HCT116 (cell line): ENCODE measurements around the gene GRIK4. TPM values are rescaled to one million over a fixed set of nuclear protein-coding genes. Genes with fewer than 3 reads are reported as not detected.

Experiments
- ATAC-seq: fragments of 200-7000 bp; cut with Tn5 transposase; 2 replicates; pipeline ENCODE4 v1.9.1; 2020; ENCODE audit warnings: mild to moderate bottlenecking, moderate library complexity
- BruUV-seq: library from RNA; stranded (reverse); fragments of 400-500 nt; replicated peaks from 2 replicates; lab custom pipeline; 2021; lab: Mats Ljungman, UMichigan
- CTCF ChIA-PET: fragments of 300-600 bp; sonication (Branson Sonifier 250); formaldehyde crosslinking; loops from one replicate; lab custom pipeline; 2021; ENCODE audit warnings: antibody characterized with exemption; lab: Charles Lee
- POLR2A ChIA-PET: fragments of 300-600, 350-600 bp; sonication (Branson Sonifier 250); formaldehyde crosslinking; loops from one replicate; lab custom pipeline; 2021; ENCODE audit warnings: antibody characterized with exemption; lab: Charles Lee
- RAD21 ChIA-PET, 2 experiments: fragments of 300-600 bp; sonication (Branson Sonifier 250); formaldehyde crosslinking; loops; one replicate each; lab custom pipeline; 2023; ENCODE audit warnings: low total read pairs in 2 of 2; ENCODE audit not compliant: uncharacterized antibody in 2 of 2, unreplicated experiment in 2 of 2, low non-redundant PET in 1 of 2; lab: Charles Lee
- DNase-seq: peaks from one replicate; pipeline ENCODE4 v3.0.0-alpha.2; 2010; ENCODE audit warnings: low read depth, low spot score
- H2AFZ ChIP-seq: fragments of 200-600 bp; shearing (Covaris generic), sonication (generic); 2 replicates; pipeline ENCODE4 v1.6.1; 2017; ENCODE audit warnings: low read depth, mixed run types, mixed read lengths, antibody characterized with exemption, low read length; ENCODE audit not compliant: poor library complexity, severe bottlenecking
- H3K27ac ChIP-seq: 2 replicates; pipeline ENCODE4 v1.5.1; 2012; ENCODE audit warnings: low read depth, low read length
- H3K27me3 ChIP-seq: fragments of 200-600 bp; sonication (generic); 2 replicates; pipeline ENCODE4 v1.6.1; 2016; ENCODE audit warnings: mixed run types, low read length, mixed read lengths; ENCODE audit not compliant: insufficient read depth
- H3K36me3 ChIP-seq, 2 experiments: fragments of 200-500 bp in 1 of 2; fragments of 200-600 bp in 1 of 2; sonication (Bioruptor generic) in 1 of 2; sonication (generic) in 1 of 2; 2 replicates each; pipeline versions ENCODE4 v1.5.1 to v1.6.1; 2014 to 2016; ENCODE audit warnings: low read length in 2 of 2, inconsistent platforms in 1 of 2, mixed read lengths in 1 of 2, mixed run types in 1 of 2; ENCODE audit not compliant: insufficient read depth in 2 of 2, control insufficient read depth in 1 of 2
- H3K4me1 ChIP-seq, 2 experiments: fragments of 200-600 bp in 1 of 2; sonication (generic) in 1 of 2; 2 replicates each; pipeline versions ENCODE4 v1.5.1 to v1.6.1; 2012 to 2017; ENCODE audit warnings: low read length in 2 of 2, inconsistent platforms in 1 of 2, mild to moderate bottlenecking in 1 of 2, mixed read lengths in 1 of 2, mixed run types in 1 of 2, moderate library complexity in 1 of 2; ENCODE audit not compliant: insufficient read depth in 2 of 2, control insufficient read depth in 1 of 2
- H3K4me2 ChIP-seq: fragments of 200-600 bp; sonication (generic); 2 replicates; pipeline ENCODE4 v1.6.1; 2017; ENCODE audit warnings: mixed run types, low read length, mixed read lengths
- H3K4me3 ChIP-seq, 2 experiments: fragments of 200-600 bp in 1 of 2; sonication (generic) in 1 of 2; replicated peaks in 1 of 2; 2 replicates each; pipeline ENCODE4 v1.5.1; 2011 to 2016; ENCODE audit warnings: low read length in 2 of 2, control low read depth in 1 of 2, low read depth in 1 of 2, mild to moderate bottlenecking in 1 of 2, mixed read lengths in 1 of 2, mixed run types in 1 of 2
- H3K79me2 ChIP-seq: fragments of 200-600 bp; sonication (generic); 2 replicates; pipeline ENCODE4 v1.6.1; 2017; ENCODE audit warnings: mild to moderate bottlenecking, mixed run types, low read length, moderate library complexity, mixed read lengths; ENCODE audit not compliant: insufficient read depth
- H3K9ac ChIP-seq: fragments of 200-600 bp; sonication (generic); 2 replicates; pipeline ENCODE4 v1.6.1; 2016; ENCODE audit warnings: low read length, mixed read lengths
- H3K9me2 ChIP-seq: fragments of 200-600 bp; sonication (generic), shearing (Covaris generic); 2 replicates; pipeline ENCODE4 v1.6.1; 2017; ENCODE audit warnings: mixed run types, mild to moderate bottlenecking, moderate library complexity; ENCODE audit not compliant: insufficient read depth
- H3K9me3 ChIP-seq, 2 experiments: fragments of 200-500 bp in 1 of 2; fragments of 200-600 bp in 1 of 2; sonication (Bioruptor generic) in 1 of 2; sonication (generic) in 1 of 2; 2 replicates each; pipeline ENCODE4 v1.6.1; 2014 to 2017; ENCODE audit warnings: low read length in 2 of 2, mixed read lengths in 2 of 2, inconsistent platforms in 1 of 2, low read depth in 1 of 2, mild to moderate bottlenecking in 1 of 2, mixed run types in 1 of 2, moderate library complexity in 1 of 2; ENCODE audit not compliant: control insufficient read depth in 1 of 2, insufficient read depth in 1 of 2
- H4K20me1 ChIP-seq: fragments of 200-600 bp; sonication (generic), shearing (Covaris generic); 2 replicates; pipeline ENCODE4 v1.6.1; 2017; ENCODE audit warnings: mixed run types, mild to moderate bottlenecking, moderate library complexity; ENCODE audit not compliant: insufficient read depth
- EZH2 ChIP-seq: fragments of 200-600 bp; sonication (generic); IDR thresholded peaks from 2 replicates; pipeline ENCODE4 v1.6.1; 2017; ENCODE audit warnings: antibody characterized with exemption, mixed run types
- EZH2phosphoT487 ChIP-seq: fragments of 200-600 bp; IDR thresholded peaks from 2 replicates; pipeline ENCODE4 v1.6.1; 2018; ENCODE audit warnings: antibody characterized with exemption, borderline replicate concordance
- ZFX ChIP-seq: fragments of 450-650 bp; IDR thresholded peaks from 2 replicates; pipeline ENCODE4 v1.6.1; 2017
- intact Hi-C: fragments of 100-400 bp; cut with micrococcal nuclease; formaldehyde crosslinking; loops from 2 replicates; pipeline ENCODE4 v1.10.0; 2022
- total RNA-seq: library from RNA; stranded (reverse); gene quantifications from one replicate; pipeline ENCODE4 v1.2.1, GENCODE V29; 2021; ENCODE audit not compliant: unreplicated experiment

GRIK4 gene
- total RNA-seq, 1 experiment from 2014 or later = 0.52 TPM

DNA sequence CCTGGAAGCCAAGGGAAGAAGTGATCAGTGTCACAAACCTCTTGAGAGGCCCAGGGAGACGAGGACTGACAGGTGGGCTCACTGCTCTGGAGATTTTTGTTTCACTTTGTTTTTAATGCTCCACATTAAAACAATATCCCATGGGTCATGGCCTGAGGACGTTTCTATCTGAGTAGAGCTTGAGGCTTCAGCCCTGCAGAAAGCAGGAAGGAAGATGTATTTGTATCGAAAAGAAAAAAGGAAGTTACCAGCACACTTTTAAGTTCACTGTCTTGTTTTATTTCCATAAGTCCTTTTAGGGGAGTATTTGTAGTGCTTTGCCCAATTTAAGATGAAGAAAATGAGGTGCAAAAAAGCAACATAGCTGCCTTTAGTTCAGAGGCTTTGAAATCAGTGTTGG is 191.1 kb downstream of the GRIK4 start:
- Histone ChIP-seq H3K9ac (no peak overlapping the region), H3K9me2 (no peaks in the 10 kb centered on the region), H3K9me3 (peaks cover 6 to 12% of the 10 kb centered on the region in 2 experiments; a peak in 1 of 4 replicates), H3K36me3 (no peaks in the 10 kb centered on the region), H4K20me1 (no peaks in the 10 kb centered on the region), H3K4me2 (no peak overlapping the region), H3K27me3 (0 out of 2 replicates have a peak, but pooled peaks cover 3% of the 10 kb centered on the region), H3K4me3 (no peak overlapping the region), H3K27ac (no peak overlapping the region), H2AFZ (no peak overlapping the region), H3K79me2 (no peaks in the 10 kb centered on the region), H3K4me1 (no peaks in the 10 kb centered on the region)
- no TSS peak for BruUV-seq
- ATAC-seq (no peak), DNase-seq (no peak)
- ChIA-PET RAD21 (no interaction called here), POLR2A (no interaction called here), CTCF (no interaction called here)
- no peak for TF ChIP-seq EZH2phosphoT487
- intact Hi-C loops = no loop called here

DNA sequence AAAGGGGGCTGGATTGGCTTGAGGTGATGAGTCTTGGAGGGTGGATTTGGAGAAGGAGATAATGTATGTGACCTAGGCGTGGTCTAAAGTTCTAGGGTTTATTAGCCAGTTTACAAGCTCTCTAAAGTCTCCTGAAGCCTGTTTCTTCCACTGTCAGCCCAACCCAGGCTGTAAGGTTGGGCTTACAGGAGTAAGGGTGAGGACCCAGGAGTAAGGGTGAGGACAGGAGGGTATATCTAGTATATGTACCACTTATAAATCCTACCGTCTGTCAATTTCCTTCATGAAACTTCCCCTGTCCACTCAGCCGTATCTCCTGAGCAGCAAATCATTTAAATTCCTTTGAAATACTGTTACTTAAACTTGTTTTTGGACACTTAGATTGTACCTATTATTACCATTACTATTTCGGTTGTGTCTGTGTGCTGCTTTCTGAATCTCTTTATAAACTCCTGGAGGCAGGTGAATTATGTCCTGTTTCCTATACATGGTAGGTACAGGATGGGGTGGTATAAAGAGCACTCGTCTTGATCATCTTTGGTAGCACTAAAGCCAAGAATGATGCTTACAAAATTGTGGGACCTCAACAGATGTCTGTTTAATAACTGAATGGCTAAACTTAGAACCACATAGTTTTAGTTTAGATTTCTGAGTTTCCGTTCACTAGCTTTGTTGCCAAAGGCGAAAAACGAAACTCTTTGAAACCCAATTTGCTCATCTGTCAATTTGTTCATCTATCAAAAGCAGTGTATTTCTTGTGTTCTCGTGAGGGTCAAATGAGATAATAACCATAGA is 192.0 kb downstream of the GRIK4 start:
- H3K4me3 ChIP-seq = no peak overlapping the region
- H3K4me2 ChIP-seq = no peak overlapping the region
- ChIA-PET CTCF (interaction anchor here (1.3 kb wide), 1 partner anchor 19 kb away, joined by 3 read pairs; no protein-coding TSS in a partner anchor), POLR2A (no interaction called here), RAD21 (no interaction called here)
- DNase-seq (no peak), ATAC-seq (no peak)
- H3K36me3 ChIP-seq = no peaks in the 10 kb centered on the region
- no peak overlapping the region for H2AFZ ChIP-seq
- H3K4me1 ChIP-seq = no peaks in the 10 kb centered on the region
- peaks cover 3% of the 10 kb centered on the region; the same call in 1 of the 2 replicates for H3K27me3 ChIP-seq
- no peak overlapping the region for H3K27ac ChIP-seq
- H3K9ac ChIP-seq = no peak overlapping the region
- H3K9me2 ChIP-seq = no peaks in the 10 kb centered on the region
- H4K20me1 ChIP-seq = no peaks in the 10 kb centered on the region
- H3K79me2 ChIP-seq = no peaks in the 10 kb centered on the region
- intact Hi-C loops = no loop called here
- peaks cover 6 to 15% of the 10 kb centered on the region in 2 experiments; a peak in 1 of 4 replicates for H3K9me3 ChIP-seq
- no TSS peak for BruUV-seq
- no peak for TF ChIP-seq EZH2
- TF ChIP-seq ZFX = no peak
